IPS-NIHi11 (cell line): ENCODE data around the gene PRR13.
"Not testable (repeated sequence)": the region's sequence is repeated elsewhere in the genome, so short reads cannot be mapped to it uniquely, and the experiment has no call there.

Experiments
- DNase-seq: peaks from one replicate; pipeline ENCODE4 v3.0.0; 2012; ENCODE audit warnings: mixed read lengths, low spot score

PRR13 gene

DNA sequence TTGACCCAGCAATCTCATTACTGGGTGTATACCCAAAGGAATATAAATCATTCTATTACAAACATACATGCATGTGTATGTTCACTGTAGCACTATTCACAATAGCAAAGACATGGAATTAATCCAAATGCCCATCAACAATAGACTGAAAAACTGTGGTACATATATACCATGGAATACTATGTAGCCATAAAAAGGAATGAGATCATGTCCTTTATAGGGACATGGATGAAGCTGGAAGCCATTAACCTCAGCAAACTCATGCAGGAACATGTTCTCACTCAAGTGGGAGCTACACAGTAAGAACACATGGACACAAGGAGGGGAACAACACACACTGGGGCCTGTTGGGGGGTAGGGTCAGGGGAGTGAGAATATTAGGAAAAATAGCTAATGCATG is 2.0 kb upstream of the PRR13 start:
- DNase-seq, result not testable (repeated sequence)

- DNase-seq, result no peak
Observed at GRCh38 chr12:53443955-53444354, 2.4 kb downstream of the PRR13 start.

DNA sequence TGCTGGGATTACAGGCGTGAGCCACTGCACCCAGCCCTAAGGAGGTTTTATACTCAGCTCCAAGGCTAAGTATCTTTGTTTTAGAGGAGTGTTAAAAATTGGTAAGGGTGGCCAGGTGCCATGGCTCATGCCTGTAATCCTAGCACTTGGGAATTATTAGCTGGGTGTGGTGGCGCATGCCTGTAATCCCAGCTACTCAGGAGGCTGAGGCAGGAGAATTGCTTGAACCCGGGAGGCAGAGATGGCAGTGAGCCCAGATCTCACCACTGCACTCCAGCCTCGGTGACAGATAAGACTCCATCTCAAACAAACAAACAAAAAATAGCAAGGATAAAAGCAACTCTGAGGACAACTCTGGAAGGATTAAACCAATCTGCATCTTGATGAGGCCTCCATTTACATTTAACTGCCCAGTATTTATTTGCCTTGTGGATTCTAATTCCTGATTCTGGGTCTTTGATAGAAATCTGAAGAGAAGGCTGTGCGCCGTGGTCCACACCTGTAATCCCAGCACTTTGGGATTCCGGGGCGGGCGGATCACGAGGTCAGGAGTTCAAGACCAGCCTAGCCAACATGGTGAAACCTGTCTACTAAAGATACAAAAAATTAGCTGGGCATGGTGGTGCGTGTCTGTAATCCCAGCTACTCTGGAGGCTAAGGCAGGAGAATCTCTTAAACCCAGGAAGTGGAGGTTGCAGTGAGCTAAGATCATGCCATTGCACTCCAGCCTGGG is 3.2 kb downstream of the PRR13 start:
- not testable (repeated sequence) for DNase-seq

- no peak for DNase-seq
Observed at GRCh38 chr12:53450936-53451335, 9.4 kb downstream of the PRR13 start.

DNA sequence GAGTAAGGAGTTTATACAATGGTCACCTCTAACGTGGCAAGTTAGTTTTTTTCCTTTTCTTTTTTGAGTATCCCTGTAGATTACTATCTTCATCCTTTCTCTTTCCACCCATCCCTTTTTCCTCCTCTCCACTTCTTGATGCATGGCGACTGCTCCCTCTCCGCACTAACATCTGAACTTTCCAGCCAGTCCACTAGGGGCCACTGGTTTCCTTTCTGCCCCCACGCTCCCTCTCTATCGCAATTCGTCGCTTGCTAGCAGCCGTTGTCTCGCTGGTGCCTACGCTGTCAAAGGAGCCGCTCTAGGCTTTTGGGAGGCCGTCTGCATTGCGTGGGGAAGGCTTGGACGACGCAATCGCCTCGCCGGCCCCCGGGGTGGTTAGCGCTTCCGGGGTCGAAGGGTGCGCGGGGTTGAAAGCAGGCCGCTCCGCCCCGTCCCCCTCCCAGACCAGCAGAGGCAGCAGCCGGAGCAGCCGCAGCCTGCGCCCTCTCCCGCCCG is 10.2 kb downstream of the PRR13 start, which contains the start of gene PCBP2:
Gene PCBP2 (plus strand): TSS at position 442 of the 498 bp plus-strand sequence. CDS start 2,699 bp downstream, outside the sequence.
- peak; percentile 95 for DNase-seq

GRCh38 chr12:53452159-53453077 is 10.9 kb downstream of the PRR13 start:
- DNase-seq, result peak; percentile 90

DNA sequence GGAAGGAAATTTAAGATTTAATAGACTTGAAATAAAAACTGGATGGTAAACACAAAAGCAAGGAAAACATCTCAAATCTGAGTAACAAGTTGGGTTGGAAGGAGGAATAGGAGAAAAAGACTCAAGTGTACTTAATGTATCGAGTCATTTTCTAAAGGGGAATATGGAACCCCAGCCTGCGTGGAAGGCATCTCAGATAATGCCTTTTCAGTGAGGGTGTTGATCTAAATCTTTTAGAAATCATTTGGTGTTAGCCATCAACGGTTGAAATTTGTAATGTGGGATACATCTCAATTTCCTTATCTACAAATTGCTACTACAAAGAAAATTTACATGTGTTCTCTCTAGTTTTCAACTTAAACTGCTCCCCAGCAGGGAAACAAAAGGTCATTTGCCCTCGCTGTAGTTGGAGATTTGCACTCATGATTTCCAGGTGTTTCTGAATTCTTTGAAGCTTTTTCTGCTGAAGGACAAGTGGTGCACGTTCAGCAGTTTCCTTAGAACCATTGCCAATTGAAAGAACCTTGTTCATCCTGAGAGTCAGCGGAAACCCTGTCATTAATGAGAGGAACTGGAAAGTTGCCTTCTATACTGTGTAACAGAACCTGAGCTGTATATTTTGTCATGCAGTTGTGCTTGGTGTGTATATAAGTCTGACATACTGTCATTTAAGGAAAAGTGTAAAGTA is 12.6 kb downstream of the PRR13 start:
- no peak for DNase-seq

GRCh38 chr12:53454707-53455106 is 13.2 kb downstream of the PRR13 start:
- DNase-seq, result no peak

- DNase-seq, result no peak
Observed at GRCh38 chr12:53456654-53457366, 15.3 kb downstream of the PRR13 start.

DNA sequence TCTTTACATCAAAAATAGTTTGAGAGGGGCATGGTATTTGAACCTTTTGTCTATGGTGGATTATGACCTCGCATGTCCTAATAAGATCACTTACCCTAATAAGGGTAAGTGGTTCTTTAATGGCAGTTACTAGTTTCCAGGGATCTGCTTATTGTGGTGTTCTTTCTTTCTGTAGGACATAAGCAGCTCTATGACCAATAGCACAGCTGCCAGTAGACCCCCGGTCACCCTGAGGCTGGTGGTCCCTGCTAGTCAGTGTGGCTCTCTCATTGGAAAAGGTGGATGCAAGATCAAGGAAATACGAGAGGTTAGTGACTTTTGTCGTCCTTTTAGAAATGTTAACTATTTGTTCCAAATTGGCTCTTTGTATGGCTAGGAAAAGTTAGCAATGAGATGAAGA is 17.6 kb downstream of the PRR13 start:
- no peak for DNase-seq

DNA sequence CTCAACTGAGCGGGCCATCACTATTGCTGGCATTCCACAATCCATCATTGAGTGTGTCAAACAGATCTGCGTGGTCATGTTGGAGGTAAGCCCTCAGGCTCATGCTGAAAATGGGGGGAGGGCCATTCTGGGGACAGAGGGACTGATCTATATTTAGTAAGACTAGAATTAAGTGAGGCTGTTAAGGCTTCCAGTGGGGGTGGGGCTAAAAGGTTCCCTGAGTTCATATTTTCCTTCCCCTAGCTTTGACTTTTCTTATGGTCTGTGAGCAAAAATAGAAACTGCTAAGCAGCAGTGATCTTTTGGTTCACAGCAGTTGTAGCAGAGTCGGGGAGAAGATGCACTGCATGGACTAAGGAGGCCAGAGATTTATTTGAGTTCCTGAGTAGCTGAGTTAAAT is 19.5 kb downstream of the PRR13 start:
- DNase-seq, result no peak

DNA sequence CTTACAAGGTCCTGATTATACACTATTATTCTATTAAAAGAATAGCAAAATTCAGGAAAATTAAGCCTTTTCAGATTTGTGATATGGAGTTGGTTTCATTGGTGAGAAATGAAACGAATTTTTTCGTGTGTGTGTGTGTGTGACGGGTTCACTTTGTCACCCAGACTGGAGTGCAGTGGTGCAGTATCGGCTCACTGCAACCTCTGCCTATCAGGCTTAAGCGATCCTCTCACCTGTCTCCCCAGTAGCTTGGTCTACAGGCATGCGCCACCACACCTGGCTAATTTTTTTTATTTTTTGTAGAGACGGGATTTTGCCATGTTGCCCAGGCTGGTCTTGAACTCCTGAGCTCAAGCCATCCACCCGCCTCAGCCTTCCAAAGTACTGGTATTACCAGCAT is 20.1 kb downstream of the PRR13 start:
- DNase-seq, result no peak

DNA sequence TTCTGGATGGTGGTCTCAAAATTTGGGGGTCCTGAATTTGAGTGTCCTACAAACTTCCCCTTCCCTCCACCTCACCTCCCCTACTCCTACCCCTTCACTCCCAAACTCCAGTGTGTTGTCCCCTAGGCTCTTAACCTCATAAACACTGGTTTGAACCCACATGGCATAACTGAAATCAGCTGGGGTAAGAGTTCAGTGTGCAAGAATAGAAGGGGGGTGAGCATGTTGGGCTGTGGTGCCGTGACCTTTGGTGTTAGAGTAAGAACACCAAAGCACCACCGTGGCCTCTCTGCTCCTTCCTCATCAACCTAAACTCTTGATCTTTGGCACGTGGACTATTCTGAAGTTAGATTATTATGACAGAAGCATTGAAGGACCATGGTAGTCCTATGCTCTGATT is 21.4 kb downstream of the PRR13 start:
- no peak for DNase-seq

DNA sequence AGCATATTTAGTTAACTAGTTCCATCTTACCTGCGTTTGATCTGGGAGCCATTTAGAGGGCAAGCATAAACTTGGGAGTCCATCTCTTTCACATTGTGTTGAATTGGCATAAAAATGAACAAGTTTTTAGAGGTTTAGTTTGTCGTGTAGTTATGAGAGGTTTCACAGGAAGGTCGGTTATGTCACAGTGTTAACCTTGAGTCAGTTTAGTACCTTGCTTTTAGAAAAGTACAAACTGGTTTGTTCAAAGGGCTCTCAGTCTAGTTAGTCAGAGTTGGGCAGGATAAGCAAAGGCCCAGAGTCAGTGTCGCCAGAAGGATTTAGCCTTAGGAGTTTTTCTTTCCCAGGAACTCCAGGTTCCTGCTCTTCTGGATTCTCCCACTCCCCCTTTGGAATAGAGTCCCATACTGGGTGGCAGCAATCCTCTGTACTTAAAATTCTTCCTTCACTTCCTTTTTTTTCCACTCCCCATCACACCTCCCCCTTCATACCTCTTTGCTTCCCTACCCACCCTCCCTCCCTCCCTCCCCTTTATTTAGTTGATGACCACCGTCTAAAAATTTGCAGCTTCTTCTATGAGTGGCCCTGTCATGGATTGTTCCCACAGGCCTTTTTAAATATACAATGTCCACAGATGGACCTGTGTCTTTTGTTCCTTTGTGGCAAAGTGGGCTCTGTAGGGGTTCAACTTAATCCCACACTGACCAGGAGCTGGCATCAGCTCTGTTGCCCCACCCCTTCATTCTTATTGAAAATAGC is 22.4 kb downstream of the PRR13 start:
- DNase-seq, result no peak

GRCh38 chr12:53464685-53465418 is 23.3 kb downstream of the PRR13 start:
- no peak for DNase-seq

DNA sequence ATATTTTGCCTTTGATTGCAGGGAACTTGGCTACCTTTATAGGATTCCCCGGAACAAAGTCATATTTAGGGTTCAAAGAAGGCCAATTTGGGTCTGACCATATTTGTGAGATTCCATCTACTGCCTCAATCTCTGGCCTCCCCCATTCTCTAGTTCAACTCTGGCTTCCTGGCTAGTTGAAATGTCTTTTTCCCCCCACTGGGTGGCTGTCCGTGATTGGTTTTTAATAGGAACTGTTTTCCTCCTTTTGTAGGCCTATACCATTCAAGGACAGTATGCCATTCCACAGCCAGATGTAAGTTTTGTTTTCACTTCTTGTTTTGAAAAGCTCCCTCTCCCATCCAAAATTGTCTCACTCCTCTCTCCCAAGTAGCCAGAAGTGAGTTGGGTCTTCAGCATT is 24.1 kb downstream of the PRR13 start:
- no peak for DNase-seq

DNA sequence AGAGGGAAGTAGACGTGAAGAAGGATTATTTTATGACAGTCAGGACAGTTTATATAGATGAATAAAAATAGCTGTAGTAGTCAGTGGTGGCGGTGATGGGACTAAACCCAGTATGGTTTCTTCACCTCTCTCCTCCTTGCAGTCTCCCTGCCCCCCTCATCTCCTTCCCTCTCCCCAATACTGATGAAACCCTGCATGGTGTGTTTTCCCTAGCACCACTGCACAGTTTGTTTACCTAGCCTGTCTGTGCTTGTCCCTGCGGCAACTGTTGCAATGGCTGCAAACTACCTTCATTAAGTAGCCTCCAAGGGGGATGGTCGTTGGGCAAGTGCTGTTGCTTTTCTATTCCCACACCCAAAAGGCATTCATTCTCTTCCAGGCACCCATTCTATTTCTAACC is 25.1 kb downstream of the PRR13 start:
- DNase-seq, result no peak

DNA sequence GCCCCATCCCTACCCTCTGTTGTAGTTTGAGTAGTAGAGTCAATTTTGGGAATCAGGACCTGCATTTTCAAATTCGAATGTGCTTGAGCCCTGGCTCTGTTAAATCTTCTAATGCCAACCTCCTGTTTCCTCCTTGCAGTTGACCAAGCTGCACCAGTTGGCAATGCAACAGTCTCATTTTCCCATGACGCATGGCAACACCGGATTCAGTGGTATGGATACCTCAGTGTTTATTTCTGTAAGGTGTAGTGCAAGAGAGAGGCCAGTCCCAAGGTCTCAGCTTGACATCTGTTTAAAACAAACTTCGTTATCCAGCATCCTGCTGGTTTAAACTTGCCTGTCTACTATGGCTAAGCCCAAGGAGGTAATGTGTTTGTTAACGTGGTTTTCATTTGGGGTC is 25.5 kb downstream of the PRR13 start:
- no peak for DNase-seq

GRCh38 chr12:53467880-53468279 is 26.3 kb downstream of the PRR13 start:
- no peak for DNase-seq

GRCh38 chr12:53468282-53468681 is 26.7 kb downstream of the PRR13 start:
- DNase-seq, result no peak
